Coronary artery (tissue), 2 donors: ENCODE data around the gene KCNIP1.
"Not testable (repeated sequence)": the region's sequence is repeated elsewhere in the genome, so short reads cannot be mapped to it uniquely, and the experiment has no call there.

ENCODE experiments used
- DNase-seq: peaks from one replicate; pipeline ENCODE4 v3.0.0-alpha.2; 2017; ENCODE audit warnings: low spot score
- H3K27ac ChIP-seq, 2 donors: fragments of 200-600 bp; sonication (generic); one replicate each; pipeline ENCODE4 v1.5.1; 2016 to 2019
- H3K4me3 ChIP-seq: fragments of 200-600 bp; sonication (generic); 2 replicates; pipeline ENCODE4 v1.5.1; 2016; ENCODE audit warnings: mild to moderate bottlenecking, moderate library complexity
- CTCF ChIP-seq: fragments of 200-600 bp; sonication (generic); IDR thresholded peaks from one replicate; pipeline ENCODE4 v1.5.1; 2019; ENCODE audit warnings: antibody characterized with exemption

The KCNIP1 gene

GRCh38 chr5:170749911-170750431, 246.2 kb downstream of the KCNIP1 start:
- H3K27ac ChIP-seq, result no peak overlapping the region
- TF ChIP-seq CTCF, result no peak

GRCh38 chr5:170750791-170751190, 247.0 kb downstream of the KCNIP1 start:
- no peak overlapping the region for H3K27ac ChIP-seq
- H3K4me3 ChIP-seq, result no peak overlapping the region
- no peak for TF ChIP-seq CTCF
- DNase-seq, result no peak

More at GRCh38 chr5:170749911-170750431, 246.2 kb downstream of the KCNIP1 start:
- DNase-seq, result no peak
- no peak overlapping the region for H3K4me3 ChIP-seq

- no peak for DNase-seq
Observed at GRCh38 chr5:170751631-170752030, 247.8 kb downstream of the KCNIP1 start.

GRCh38 chr5:170752257-170753215, 248.7 kb downstream of the KCNIP1 start:
- no peak for DNase-seq
- no peak for TF ChIP-seq CTCF
- no peak overlapping the region for H3K4me3 ChIP-seq
- no peak overlapping the region for H3K27ac ChIP-seq

More at GRCh38 chr5:170751631-170752030, 247.8 kb downstream of the KCNIP1 start:
- Histone ChIP-seq H3K27ac (no peak overlapping the region), H3K4me3 (no peak overlapping the region)
- no peak for TF ChIP-seq CTCF

- no peak for TF ChIP-seq CTCF
- DNase-seq, result no peak
- no peak overlapping the region for H3K27ac ChIP-seq
- H3K4me3 ChIP-seq, result no peak overlapping the region
Observed at GRCh38 chr5:170753311-170753710, 249.5 kb downstream of the KCNIP1 start.

- H3K27ac ChIP-seq, H3K4me3 ChIP-seq, DNase-seq: not testable (repeated sequence)
Observed at GRCh38 chr5:170754508-170754907, 250.7 kb downstream of the KCNIP1 start.

- DNase-seq, result no peak
- no peak for TF ChIP-seq CTCF
- H3K4me3 ChIP-seq, result no peak overlapping the region
- H3K27ac ChIP-seq, result no peak overlapping the region
Observed at GRCh38 chr5:170755679-170756456, 252.0 kb downstream of the KCNIP1 start.
